RWPE1 (cell line): ENCODE results near the gene POR.

Experiments used
- CTCF ChIA-PET: fragments of 350-600 bp; sonication (Branson Sonifier 250); formaldehyde crosslinking; extraction: SDS; loops from one replicate; lab custom pipeline; 2021; lab: Yijun Ruan, JAX
- POLR2A ChIA-PET: fragments of 400-600 bp; formaldehyde crosslinking; extraction: SDS; loops from one replicate; lab custom pipeline; 2020; ENCODE audit warnings: antibody characterized with exemption; ENCODE audit not compliant: low non-redundant PET; lab: Yijun Ruan, JAX
- DNase-seq: peaks from one replicate; pipeline ENCODE4 v3.0.0; 2012; ENCODE audit warnings: low spot score
- H3K27ac ChIP-seq: fragments of 450-650 bp; 2 replicates; pipeline ENCODE4 v1.5.1; 2017
- TF ChIP-seq, protein P1 (sequence below): fragments of 450-650 bp; conservative IDR thresholded peaks from 2 replicates; pipeline ENCODE4 v1.5.1; 2017; ENCODE audit warnings: low read depth, mild to moderate bottlenecking

Gene POR

DNA sequence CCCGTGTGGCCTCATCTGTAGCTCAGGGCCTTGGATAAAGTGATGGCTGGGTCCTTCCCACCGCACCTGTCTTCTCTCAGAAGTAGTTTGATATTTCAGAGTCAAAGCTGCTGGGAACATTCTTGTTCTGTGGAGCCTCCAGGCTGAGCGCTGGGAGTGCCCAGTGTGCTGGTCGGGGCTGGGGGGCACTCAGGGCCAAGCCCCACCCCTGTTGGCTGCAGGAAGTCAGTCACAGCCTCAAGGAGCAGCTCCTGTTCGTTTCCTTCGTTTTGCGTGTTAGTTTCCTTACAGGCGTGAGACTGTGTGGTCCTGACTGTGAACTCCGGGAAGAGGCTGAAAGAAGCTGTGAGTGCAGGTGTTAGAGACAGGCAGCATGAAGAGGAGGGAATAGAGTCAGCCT, 33.2 kb downstream of the POR start:
- ChIA-PET POLR2A (no interaction called here), CTCF (interaction anchor here (0.5 to 0.6 kb wide), 2 partner anchors 13 to 262 kb away, joined by 3 to 6 read pairs; no protein-coding TSS in a partner anchor)
- TF ChIP-seq, protein P1, sequence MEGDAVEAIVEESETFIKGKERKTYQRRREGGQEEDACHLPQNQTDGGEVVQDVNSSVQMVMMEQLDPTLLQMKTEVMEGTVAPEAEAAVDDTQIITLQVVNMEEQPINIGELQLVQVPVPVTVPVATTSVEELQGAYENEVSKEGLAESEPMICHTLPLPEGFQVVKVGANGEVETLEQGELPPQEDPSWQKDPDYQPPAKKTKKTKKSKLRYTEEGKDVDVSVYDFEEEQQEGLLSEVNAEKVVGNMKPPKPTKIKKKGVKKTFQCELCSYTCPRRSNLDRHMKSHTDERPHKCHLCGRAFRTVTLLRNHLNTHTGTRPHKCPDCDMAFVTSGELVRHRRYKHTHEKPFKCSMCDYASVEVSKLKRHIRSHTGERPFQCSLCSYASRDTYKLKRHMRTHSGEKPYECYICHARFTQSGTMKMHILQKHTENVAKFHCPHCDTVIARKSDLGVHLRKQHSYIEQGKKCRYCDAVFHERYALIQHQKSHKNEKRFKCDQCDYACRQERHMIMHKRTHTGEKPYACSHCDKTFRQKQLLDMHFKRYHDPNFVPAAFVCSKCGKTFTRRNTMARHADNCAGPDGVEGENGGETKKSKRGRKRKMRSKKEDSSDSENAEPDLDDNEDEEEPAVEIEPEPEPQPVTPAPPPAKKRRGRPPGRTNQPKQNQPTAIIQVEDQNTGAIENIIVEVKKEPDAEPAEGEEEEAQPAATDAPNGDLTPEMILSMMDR, result no peak
- no peak overlapping the region for H3K27ac ChIP-seq
- no peak for DNase-seq

GRCh38 chr7:75950111-75950681, 35.2 kb downstream of the POR start:
- ChIA-PET CTCF (interaction anchor here (0.6 kb wide), 1 partner anchor 35 kb away, joined by 3 read pairs; no protein-coding TSS in a partner anchor), POLR2A (no interaction called here)
- TF ChIP-seq, protein P1, result no peak
- no peak for DNase-seq
- H3K27ac ChIP-seq, result peak overlapping the region; percentile 7; the same call in 1 of the 2 replicates

DNA sequence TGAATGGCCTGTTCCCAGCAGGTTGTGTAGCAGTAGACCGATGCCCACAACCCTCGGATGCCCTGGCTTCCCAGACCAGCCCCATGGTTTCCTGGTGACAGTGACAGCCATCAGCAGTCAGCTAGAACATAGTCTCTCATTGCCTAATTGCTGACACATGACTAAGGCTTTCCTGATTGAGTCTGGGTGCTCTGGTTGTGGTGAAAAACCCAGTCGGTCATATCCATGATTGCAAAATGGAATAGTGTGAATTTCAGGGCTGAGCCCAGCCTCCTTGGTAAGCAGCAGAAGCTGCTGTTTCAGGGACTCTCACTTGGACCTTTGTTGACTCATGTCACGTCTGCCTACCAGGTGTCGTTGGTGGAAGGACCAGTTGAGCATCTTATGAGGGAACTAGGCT, 36.6 kb downstream of the POR start:
- peak overlapping the region; percentile 36 for H3K27ac ChIP-seq
- ChIA-PET POLR2A (no interaction called here), CTCF (no interaction called here)
- no peak for DNase-seq
- TF ChIP-seq, protein P1, result no peak

DNA sequence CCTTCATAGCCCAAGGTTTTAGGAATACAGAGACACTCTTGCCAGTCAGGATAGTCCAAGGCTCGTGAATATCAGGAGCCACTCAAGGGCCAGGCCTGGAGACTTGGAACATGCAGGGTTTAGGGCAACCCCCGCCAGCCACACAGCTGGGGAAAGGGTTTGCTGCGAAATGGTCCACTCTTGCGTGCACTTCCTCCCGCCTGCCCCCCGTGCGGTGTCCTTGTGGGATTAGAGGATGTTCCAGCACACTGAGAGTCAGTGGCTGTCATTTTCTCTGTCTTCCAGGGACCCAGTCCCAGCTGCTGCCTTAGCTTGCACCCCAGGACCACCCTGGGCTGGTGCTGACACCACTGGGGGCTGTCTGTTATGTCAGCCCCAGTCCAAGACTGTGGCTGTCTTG, 38.5 kb downstream of the POR start:
- TF ChIP-seq, protein P1, result no peak
- H3K27ac ChIP-seq, result peak overlapping the region; percentile 14
- DNase-seq, result no peak
- POLR2A ChIA-PET, result no interaction called here
- CTCF ChIA-PET, result no interaction called here

- TF ChIP-seq, protein P1, result no peak
- peak overlapping the region; percentile 14 for H3K27ac ChIP-seq
- CTCF ChIA-PET, result no interaction called here
- POLR2A ChIA-PET, result no interaction called here
- DNase-seq, result no peak
Measured at GRCh38 chr7:75953931-75954330, 39.0 kb downstream of the POR start.

- POLR2A ChIA-PET, result no interaction called here
- DNase-seq, result no peak
- TF ChIP-seq, protein P1, result no peak
- CTCF ChIA-PET, result interaction anchor here (0.5 to 0.7 kb wide), 2 partner anchors 187 to 1863 kb away, joined by 3 to 6 read pairs; no protein-coding TSS in a partner anchor
- H3K27ac ChIP-seq, result peak overlapping the region; percentile 4; the same call in 1 of the 2 replicates
Measured at GRCh38 chr7:75955331-75955955, 40.5 kb downstream of the POR start.
